Tibial nerve (tissue), 4 donors: ENCODE results near the gene RPL38. TPM values are rescaled to one million over a fixed set of nuclear protein-coding genes. Genes with fewer than 3 reads are reported as not detected.

Experiments
- DNase-seq, 2 donors: peaks; one replicate each; pipeline ENCODE4 v3.0.0-alpha.2; 2019; ENCODE audit warnings: low spot score in 2 of 2
- H3K27ac ChIP-seq, 4 donors: fragments of 200-600 bp; sonication (generic) in 3 of 4; one replicate each; pipeline ENCODE4 v1.5.1; 2017 to 2019; ENCODE audit warnings: mild to moderate bottlenecking in 1 of 4
- H3K27me3 ChIP-seq, 2 donors: fragments of 200-600 bp; sonication (generic) in 1 of 2; one replicate each; pipeline versions ENCODE4 v1.5.1 to v1.6.0; 2017 to 2019
- H3K36me3 ChIP-seq, 3 donors: fragments of 200-600 bp; sonication (generic); one replicate each; pipeline ENCODE4 v1.5.1; 2018 to 2019
- H3K4me1 ChIP-seq, 4 donors: fragments of 200-600 bp; sonication (generic) in 3 of 4; one replicate each; pipeline ENCODE4 v1.5.1; 2017 to 2019
- H3K4me3 ChIP-seq, 4 donors: fragments of 200-600 bp; sonication (generic) in 3 of 4; one replicate each; pipeline ENCODE4 v1.5.1; 2017 to 2019; ENCODE audit warnings: mild to moderate bottlenecking in 1 of 4, moderate library complexity in 1 of 4
- H3K9me3 ChIP-seq, 4 donors: fragments of 200-600 bp; sonication (generic) in 3 of 4; one replicate each; pipeline ENCODE4 v1.5.1; 2017 to 2019
- CTCF ChIP-seq, 5 experiments: fragments of 200-600 bp in 3 of 5; fragments of 450-650 bp in 2 of 5; sonication (generic) in 3 of 5; IDR thresholded peaks; one replicate each; pipeline ENCODE4 v1.5.1; 2016 to 2019; ENCODE audit warnings: antibody characterized with exemption in 5 of 5, mild to moderate bottlenecking in 3 of 5, moderate library complexity in 2 of 5
- EP300 ChIP-seq, 2 donors: sonication (generic); formaldehyde crosslinking; IDR thresholded peaks; one replicate each; pipeline ENCODE4 v1.6.1; 2017; ENCODE audit warnings: antibody characterized with exemption in 2 of 2, mild to moderate bottlenecking in 1 of 2
- POLR2A ChIP-seq, 2 donors: fragments of 450-650 bp; IDR thresholded peaks; one replicate each; pipeline ENCODE4 v1.6.1; 2017; ENCODE audit warnings: antibody characterized with exemption in 2 of 2, mild to moderate bottlenecking in 2 of 2, moderate library complexity in 2 of 2
- WGBS, 2 donors: methylation state at CpG; one replicate each; pipeline ENCODE4 v1.1.5; 2018; 5-methylcytosine and 5-hydroxymethylcytosine counted together
- total RNA-seq, 4 donors: library from RNA; depleted of rRNA; stranded (reverse); fragments of >200 nt; gene quantifications; one replicate each; pipeline ENCODE4 v1.1.0, GENCODE V29; 2016

Gene RPL38
- total RNA-seq, 4 donors from 2014 or later, result 284 to 366 (median 363) TPM

GRCh38 chr17:74196541-74197317 lies 6.7 kb upstream of the RPL38 start:
- WGBS, 2 donors, result 26 to 31% methylated on average over 24 to 30 of the region's 30 CpGs
- Histone ChIP-seq H3K4me1 (peaks cover 0 to 17% (median 0%) of the 10 kb centered on the region in 4 donors), H3K4me3 (no peak overlapping the region), H3K36me3 (no peaks in the 10 kb centered on the region), H3K27me3 (peaks cover 0 to 60% of the 10 kb centered on the region in 2 donors), H3K27ac (no peak overlapping the region), H3K9me3 (no peaks in the 10 kb centered on the region)
- DNase-seq, result no peak
- TF ChIP-seq CTCF (IDR thresholded peaks at IDR 0.05) (no peak), EP300 (IDR thresholded peaks at IDR 0.05) (no peak), POLR2A (IDR thresholded peaks at IDR 0.05) (no peak)

GRCh38 chr17:74197801-74198200 lies 5.7 kb upstream of the RPL38 start:
- no peak for DNase-seq
- H3K36me3 ChIP-seq, result no peaks in the 10 kb centered on the region
- H3K9me3 ChIP-seq, result no peaks in the 10 kb centered on the region
- H3K4me3 ChIP-seq, result no peak overlapping the region
- no peak for TF ChIP-seq CTCF (IDR thresholded peaks at IDR 0.05)
- peaks cover 0 to 17% (median 0%) of the 10 kb centered on the region in 4 donors for H3K4me1 ChIP-seq
- H3K27ac ChIP-seq, result no peak overlapping the region
- H3K27me3 ChIP-seq, result peaks cover 0 to 67% of the 10 kb centered on the region in 2 donors
- WGBS, 2 donors, result 90 to 96% methylated on average over 2 of the region's 2 CpGs

- TF ChIP-seq EP300 (IDR thresholded peaks at IDR 0.05), result no peak
- no peak for TF ChIP-seq POLR2A (IDR thresholded peaks at IDR 0.05)
- no peak for TF ChIP-seq CTCF (IDR thresholded peaks at IDR 0.05)
- no peak for DNase-seq
- Histone ChIP-seq H3K36me3 (no peaks in the 10 kb centered on the region), H3K9me3 (no peaks in the 10 kb centered on the region), H3K4me1 (peaks cover 0 to 23% (median 0%) of the 10 kb centered on the region in 4 donors), H3K27ac (no peak overlapping the region), H3K27me3 (peaks cover 0 to 63% of the 10 kb centered on the region in 2 donors), H3K4me3 (no peak overlapping the region)
- 63 to 69% methylated on average over 6 of the region's 6 CpGs for WGBS, 2 donors
Measured at GRCh38 chr17:74198694-74199093, 4.8 kb upstream of the RPL38 start.

- Histone ChIP-seq H3K4me1 (peaks cover 0 to 28% (median 2%) of the 10 kb centered on the region in 4 donors), H3K36me3 (no peaks in the 10 kb centered on the region), H3K9me3 (no peaks in the 10 kb centered on the region), H3K27ac (no peak overlapping the region), H3K27me3 (peaks cover 0 to 63% of the 10 kb centered on the region in 2 donors), H3K4me3 (no peak overlapping the region)
- 22 to 27% methylated on average over 30 to 34 of the region's 35 CpGs for WGBS, 2 donors
- peak; percentile 47 to 61 for DNase-seq
- TF ChIP-seq POLR2A (IDR thresholded peaks at IDR 0.05) (no peak), EP300 (IDR thresholded peaks at IDR 0.05) (no peak), CTCF (IDR thresholded peaks at IDR 0.05) (peak; percentile 78 to 93 (median 92))
Measured at GRCh38 chr17:74199306-74200092, 4.0 kb upstream of the RPL38 start.

GRCh38 chr17:74200112-74200511 lies 3.4 kb upstream of the RPL38 start:
- DNase-seq, result no peak
- Histone ChIP-seq H3K4me3 (no peak overlapping the region), H3K4me1 (peaks cover 0 to 34% (median 9%) of the 10 kb centered on the region in 4 donors), H3K9me3 (no peaks in the 10 kb centered on the region), H3K36me3 (peaks cover 0 to 4% (median 0%) of the 10 kb centered on the region in 3 donors), H3K27me3 (peaks cover 0 to 58% of the 10 kb centered on the region in 2 donors), H3K27ac (no peak overlapping the region)
- TF ChIP-seq POLR2A (IDR thresholded peaks at IDR 0.05), result no peak
- no peak for TF ChIP-seq EP300 (IDR thresholded peaks at IDR 0.05)
- TF ChIP-seq CTCF (IDR thresholded peaks at IDR 0.05), result no peak
- WGBS, 2 donors, result 42 to 58% methylated on average over 10 of the region's 10 CpGs
